HG03575 (cell line): ENCODE measurements around the gene PARVB.

Experiments used
- ATAC-seq: cut with Tn5 transposase; IDR thresholded peaks from one replicate; pipeline ENCODE4 v1.9.1; 2021; ENCODE audit not compliant: unreplicated experiment, insufficient number of reproducible peaks, low FRiP score; ENCODE audit errors: extremely low read depth

PARVB gene

DNA sequence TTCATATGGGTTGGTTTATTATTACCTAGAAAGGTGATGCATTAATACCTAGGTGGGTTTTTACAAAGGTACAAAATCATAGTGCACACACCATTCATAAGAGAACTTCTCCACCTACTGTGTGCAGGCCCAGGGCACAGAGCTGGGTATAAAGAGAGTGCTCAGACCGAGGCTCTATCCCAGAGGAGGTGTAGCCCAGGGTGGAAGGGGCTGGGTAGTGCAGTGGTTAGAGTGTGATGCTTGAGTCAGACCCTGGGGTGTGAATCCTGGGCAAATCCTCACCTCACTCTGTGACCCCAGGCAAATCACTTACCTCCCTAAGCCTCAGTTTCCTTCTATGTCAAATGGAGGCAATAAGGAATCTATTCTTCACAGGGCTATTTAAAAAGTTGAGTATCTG, 188.8 kb downstream of the PARVB start:
- no peak for ATAC-seq

DNA sequence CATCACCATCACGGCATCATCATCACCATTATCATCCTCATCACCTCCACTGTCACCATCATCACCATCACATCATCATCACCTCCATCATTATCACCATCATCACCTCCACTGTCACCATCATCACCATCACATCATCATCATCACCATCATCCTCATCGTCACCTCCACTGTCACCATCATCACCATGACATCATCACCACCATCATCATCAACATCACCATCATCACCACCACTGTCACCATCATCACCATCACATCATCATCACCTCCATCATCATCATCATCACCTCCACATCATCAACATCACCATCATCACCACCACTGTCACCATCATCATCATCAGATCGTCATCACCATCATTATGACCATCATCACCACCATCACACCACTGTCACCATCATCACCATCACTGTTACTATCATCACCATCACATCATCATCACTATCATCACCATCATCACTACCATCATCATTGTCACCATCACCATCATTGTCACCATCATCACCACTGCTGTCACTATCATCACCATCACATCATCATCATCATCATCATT, 189.5 kb downstream of the PARVB start:
- ATAC-seq: no peak

DNA sequence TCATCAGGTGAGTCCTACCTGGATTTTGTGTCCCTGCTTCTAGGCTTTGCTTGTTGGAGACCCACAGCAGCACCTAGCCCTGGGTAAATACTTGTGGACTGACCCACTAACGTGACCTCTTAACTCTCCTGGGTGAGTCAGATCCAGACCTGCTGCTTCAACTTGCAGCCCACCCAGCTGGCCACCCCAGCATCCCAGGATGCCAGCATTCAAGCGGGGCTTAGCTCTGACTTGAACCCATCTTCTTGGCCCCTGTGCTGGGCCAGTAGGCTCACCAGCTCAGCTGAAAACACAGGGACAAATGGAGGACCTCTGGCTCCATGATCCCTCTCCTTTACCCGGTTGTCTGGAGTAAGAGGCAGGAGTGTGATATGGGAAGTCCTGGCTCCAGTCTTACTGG, 190.1 kb downstream of the PARVB start:
- no peak for ATAC-seq

DNA sequence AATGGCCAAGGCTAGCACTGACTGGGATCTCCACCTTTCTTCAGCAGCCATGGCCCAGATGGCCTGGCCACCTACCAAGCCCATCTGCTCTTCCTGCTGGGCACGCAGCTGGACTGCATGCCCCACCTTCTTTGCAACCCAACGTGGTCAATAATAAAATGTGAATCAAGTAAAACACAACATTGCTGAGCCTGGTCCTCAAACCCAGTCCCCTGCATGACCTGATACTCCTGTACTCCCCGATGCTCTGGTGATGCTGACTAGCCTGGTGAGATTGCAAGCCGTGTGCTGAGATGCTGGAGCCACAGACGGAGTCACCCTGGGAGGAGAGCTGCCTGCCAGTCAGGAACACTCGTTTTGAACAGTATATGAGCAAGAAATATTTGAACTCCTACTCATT, 190.7 kb downstream of the PARVB start:
- ATAC-seq: no peak

DNA sequence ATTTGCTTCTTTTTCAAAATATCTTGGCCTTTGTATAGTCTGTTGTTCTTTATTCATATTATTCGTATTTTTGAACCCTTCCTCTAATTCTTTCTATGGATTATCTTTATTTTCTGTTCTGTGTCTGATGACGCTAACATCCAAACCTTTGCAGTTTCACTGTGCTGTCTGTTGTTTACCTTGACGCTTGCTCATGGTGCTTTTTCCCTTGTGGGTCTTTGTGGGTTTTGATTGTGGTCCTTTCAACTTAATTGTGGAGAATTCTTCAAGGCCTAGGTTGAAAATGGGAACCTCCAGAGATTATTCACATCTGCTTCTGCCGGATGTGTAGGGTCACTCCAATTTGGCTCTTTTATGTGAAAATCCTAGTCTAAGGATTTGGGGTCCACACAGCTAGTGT, 191.2 kb downstream of the PARVB start:
- ATAC-seq: no peak

DNA sequence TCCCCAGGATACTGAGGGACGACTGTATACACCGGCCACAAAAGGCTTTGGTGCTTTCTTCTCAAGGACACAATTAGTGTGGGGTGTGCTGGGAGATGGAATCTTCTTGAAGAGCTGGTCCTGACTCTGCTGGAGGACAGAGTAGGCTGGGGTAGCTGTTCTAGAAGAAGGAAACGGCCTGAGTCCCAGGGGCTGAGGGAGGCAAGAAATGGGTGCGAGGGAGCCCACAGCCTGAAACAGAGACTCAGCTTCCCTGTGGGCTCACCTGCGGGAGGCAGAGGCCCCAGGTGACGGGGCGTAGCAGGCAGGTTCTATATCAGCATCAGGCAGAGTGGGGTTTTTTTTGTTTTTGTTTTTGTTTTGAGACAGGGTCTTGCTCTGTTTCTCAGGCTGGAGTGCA, 193.2 kb downstream of the PARVB start:
- ATAC-seq: no peak

DNA sequence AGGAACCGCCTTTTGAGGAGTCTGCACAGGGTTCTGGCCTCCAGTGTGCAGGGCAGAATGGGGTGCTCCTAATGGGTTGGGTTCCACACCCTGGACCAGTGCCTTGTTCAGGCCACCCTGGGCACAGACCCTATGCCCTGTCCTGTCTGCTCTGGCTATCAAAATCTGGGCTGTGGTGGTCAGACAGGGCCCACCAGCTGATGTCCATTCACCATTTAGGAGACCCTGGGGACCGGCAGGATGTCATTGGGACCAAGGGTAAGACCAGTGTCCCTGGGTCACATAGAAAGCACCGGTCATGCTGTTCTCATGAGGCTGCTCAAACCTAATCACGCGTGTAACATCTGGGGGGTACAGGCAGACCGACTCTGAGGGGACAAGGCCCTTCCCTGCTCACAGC, 194.0 kb downstream of the PARVB start:
- no peak for ATAC-seq

DNA sequence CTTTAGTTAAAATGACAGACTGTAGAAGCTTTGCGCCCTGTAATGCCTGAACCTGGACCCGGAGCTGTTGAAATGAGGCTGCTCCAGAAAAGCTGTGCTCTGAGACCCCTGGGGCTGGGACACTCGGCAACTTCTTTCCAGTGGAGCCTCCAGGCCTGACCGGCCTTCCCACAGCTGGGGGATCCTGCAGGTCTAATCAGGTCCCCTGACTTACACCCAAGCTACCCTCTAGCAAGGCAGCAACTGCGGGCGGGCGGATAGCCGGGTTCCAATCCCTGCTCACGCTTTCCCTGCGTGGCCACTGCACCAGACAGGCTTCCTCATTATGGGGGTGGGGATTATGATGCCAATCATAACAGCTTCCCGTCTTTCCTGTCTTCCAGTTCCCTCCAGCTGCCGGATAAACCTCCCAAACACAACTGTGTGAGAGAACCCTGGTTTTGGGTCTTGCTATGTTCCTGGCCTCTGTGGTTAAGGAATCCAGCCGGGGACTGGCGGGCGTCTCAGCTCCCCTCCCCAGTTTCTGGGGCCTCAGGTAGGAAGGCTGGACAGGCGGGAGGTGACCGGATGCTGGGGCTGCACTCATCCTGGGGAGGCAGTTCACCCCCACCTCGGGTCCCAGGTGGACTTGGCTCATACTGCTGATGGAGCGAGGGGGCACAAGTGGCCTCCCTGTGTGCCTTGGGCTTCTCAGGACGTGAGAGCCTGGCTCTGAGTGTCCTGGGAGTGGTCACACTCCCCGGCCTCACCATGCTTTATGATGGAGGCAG, 195.2 kb downstream of the PARVB start:
- ATAC-seq: no peak

DNA sequence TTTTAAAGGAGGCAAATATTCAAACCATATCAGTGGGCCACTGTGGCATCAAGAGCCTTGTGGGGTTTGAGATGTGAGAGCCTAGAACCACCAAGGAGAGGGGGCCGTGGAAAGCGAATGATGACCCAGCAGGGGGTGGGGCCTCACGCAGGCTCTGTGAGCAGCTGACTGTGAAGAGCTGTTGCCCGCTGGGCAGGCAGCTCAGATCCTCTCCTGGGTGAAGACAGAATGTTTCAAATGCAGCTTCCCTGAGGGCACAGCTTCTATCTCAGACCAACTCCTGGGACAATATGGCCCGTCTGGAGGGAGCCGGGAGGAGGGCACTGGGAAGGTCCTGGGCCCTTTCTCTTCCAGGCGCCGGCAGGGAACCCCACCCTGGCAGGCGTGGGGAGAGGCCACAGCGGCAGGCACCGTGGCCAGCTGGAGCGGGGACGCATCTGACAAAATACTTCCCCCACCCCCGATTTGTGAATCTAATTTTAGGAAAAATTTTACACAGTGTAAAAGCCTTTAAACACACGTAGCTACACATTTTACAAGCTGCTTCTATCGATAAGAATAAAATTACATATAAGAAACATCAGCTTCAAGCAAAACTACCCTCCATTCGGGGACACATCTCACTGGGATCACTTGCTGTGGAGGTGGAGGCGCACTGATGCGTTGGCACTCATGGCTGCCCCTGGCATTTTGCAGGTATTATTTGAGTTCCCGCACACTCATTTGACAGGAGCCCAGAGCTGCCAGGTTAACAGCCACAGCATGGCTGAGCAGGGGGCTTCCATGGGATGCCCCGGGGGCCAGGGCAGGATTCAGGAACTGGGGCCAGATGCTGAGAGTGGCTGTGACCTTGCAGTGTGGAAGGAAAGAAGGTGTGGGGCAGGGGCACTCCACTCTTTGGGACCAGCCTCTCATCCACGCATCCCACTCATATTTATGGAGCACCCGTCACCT, 196.9 kb downstream of the PARVB start:
- ATAC-seq: no peak

DNA sequence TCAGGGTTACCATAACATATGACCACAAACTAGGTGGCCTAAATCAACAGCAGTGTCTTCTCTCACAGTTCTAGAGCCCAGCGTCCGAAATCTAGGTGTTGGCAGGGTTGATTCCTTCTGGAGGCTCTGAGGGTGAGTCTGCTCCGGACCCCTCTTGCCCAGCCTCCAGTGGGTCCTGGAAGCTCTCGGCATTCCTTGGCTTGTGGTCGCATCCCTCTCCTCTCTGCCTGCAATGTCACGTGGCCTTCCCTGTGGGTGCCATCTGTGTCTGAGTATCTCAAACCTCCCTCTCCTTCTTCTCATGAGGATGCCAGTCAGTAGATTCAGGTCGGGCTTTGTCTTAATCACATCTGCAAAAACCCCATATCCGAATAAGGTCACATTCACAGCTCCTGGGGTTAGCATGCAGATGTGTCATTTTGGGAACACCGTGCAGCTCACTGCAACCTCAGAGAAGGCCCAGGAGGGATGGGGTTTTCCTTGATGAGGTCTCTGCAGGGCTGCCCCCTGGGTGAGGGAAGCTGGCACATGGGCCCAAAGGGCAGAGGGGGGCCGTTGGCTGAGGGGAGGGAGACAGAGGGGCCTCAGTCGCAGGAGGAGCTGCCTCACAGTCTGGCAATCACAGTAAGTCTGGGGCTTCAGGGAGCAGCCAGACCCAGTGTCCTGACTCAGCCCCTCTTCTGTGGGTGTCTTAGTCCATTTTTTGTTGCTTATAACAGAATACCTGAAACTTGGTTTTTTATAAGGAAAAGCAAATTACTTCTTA, 197.8 kb downstream of the PARVB start:
- ATAC-seq: no peak
